Prostate gland (tissue), 2 donors: ENCODE results near the gene GTF2IRD1.

Experiments used
- CTCF ChIP-seq, 4 experiments: fragments of 200-600 bp in 2 of 4; fragments of 450-650 bp in 2 of 4; sonication (generic) in 2 of 4; IDR thresholded peaks; 1 replicate in 3 of 4; 2 replicates in 1 of 4; pipeline ENCODE4 v1.5.1; 2016 to 2019; ENCODE audit warnings: antibody characterized with exemption in 4 of 4, mild to moderate bottlenecking in 2 of 4, moderate library complexity in 2 of 4
- POLR2AphosphoS5 ChIP-seq: sonication (generic); formaldehyde crosslinking; IDR thresholded peaks from one replicate; pipeline ENCODE4 v1.6.1; 2017; ENCODE audit warnings: antibody characterized with exemption

DNA sequence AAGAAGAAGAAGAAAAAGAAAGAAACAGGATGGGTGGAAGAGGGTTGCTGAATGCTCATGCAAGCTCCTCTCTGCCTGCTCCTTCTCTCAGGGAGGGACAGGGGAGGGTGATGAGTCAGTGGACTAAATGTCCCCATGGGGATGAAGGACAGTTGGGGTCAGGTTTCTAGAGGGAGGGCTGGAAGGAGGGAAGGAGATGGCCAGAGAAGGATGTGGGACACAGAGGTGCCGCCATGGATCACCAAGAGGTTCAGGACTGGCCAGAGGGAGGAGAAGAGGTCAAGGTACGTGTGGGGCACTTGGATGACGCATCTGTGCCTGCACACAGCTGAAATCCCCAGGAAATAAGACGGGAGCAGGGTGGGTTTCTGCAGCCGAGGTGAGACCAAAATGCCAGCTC, 115.0 kb downstream of the GTF2IRD1 start:
- TF ChIP-seq CTCF (IDR thresholded peaks at IDR 0.05) (no peak), POLR2AphosphoS5 (no peak)
